ENCODE measurements around the gene EHMT1.
A peak's percentile ranks its signal among the peaks of the same experiment; 100 is the strongest.

The EHMT1 gene

GRCh38 chr9:137798142-137798541 is 179.3 kb downstream of the EHMT1 start:
- no peaks in the 10 kb centered on the region for H3K9me3 ChIP-seq (ENCODE audit: severe bottlenecking)
- DNase-seq (ENCODE audit: low spot score) = no peak
- H3K4me3 ChIP-seq (ENCODE audit: severe bottlenecking) = no peak overlapping the region
- no peaks in the 10 kb centered on the region for H3K4me1 ChIP-seq (ENCODE audit: insufficient read depth, poor library complexity, severe bottlenecking)
- H3K36me3 ChIP-seq (ENCODE audit: low read depth) = peaks cover 43% of the 10 kb centered on the region
- H3K27me3 ChIP-seq (ENCODE audit: insufficient read depth, poor library complexity, severe bottlenecking) = no peaks in the 10 kb centered on the region
- no peak for TF ChIP-seq CTCF (IDR thresholded peaks at IDR 0.05; ENCODE audit: poor library complexity, severe bottlenecking)
- no peak for ATAC-seq (ENCODE audit: low read depth)
- H3K27ac ChIP-seq (ENCODE audit: poor library complexity, severe bottlenecking) = no peak overlapping the region

GRCh38 chr9:137798901-137799629 is 180.3 kb downstream of the EHMT1 start:
- Histone ChIP-seq H3K4me3 (ENCODE audit: severe bottlenecking) (no peak overlapping the region), H3K36me3 (ENCODE audit: low read depth) (peaks cover 34% of the 10 kb centered on the region), H3K27ac (ENCODE audit: poor library complexity, severe bottlenecking) (no peak overlapping the region), H3K4me1 (ENCODE audit: insufficient read depth, poor library complexity, severe bottlenecking) (no peaks in the 10 kb centered on the region), H3K9me3 (ENCODE audit: severe bottlenecking) (no peaks in the 10 kb centered on the region), H3K27me3 (ENCODE audit: insufficient read depth, poor library complexity, severe bottlenecking) (no peaks in the 10 kb centered on the region)
- no peak for TF ChIP-seq CTCF (IDR thresholded peaks at IDR 0.05; ENCODE audit: poor library complexity, severe bottlenecking)
- ATAC-seq (ENCODE audit: low read depth) (peak; percentile 26; the same call in 1 of the 3 replicates), DNase-seq (ENCODE audit: low spot score) (peak; percentile 51)

GRCh38 chr9:137799630-137799983 is 180.8 kb downstream of the EHMT1 start:
- no peak for TF ChIP-seq CTCF (IDR thresholded peaks at IDR 0.05; ENCODE audit: poor library complexity, severe bottlenecking)
- DNase-seq (ENCODE audit: low spot score) (no peak), ATAC-seq (ENCODE audit: low read depth) (no peak)
- Histone ChIP-seq H3K27ac (ENCODE audit: poor library complexity, severe bottlenecking) (no peak overlapping the region), H3K9me3 (ENCODE audit: severe bottlenecking) (no peaks in the 10 kb centered on the region), H3K27me3 (ENCODE audit: insufficient read depth, poor library complexity, severe bottlenecking) (no peaks in the 10 kb centered on the region), H3K4me3 (ENCODE audit: severe bottlenecking) (no peak overlapping the region), H3K36me3 (ENCODE audit: low read depth) (peaks cover 30% of the 10 kb centered on the region), H3K4me1 (ENCODE audit: insufficient read depth, poor library complexity, severe bottlenecking) (no peaks in the 10 kb centered on the region)

DNA sequence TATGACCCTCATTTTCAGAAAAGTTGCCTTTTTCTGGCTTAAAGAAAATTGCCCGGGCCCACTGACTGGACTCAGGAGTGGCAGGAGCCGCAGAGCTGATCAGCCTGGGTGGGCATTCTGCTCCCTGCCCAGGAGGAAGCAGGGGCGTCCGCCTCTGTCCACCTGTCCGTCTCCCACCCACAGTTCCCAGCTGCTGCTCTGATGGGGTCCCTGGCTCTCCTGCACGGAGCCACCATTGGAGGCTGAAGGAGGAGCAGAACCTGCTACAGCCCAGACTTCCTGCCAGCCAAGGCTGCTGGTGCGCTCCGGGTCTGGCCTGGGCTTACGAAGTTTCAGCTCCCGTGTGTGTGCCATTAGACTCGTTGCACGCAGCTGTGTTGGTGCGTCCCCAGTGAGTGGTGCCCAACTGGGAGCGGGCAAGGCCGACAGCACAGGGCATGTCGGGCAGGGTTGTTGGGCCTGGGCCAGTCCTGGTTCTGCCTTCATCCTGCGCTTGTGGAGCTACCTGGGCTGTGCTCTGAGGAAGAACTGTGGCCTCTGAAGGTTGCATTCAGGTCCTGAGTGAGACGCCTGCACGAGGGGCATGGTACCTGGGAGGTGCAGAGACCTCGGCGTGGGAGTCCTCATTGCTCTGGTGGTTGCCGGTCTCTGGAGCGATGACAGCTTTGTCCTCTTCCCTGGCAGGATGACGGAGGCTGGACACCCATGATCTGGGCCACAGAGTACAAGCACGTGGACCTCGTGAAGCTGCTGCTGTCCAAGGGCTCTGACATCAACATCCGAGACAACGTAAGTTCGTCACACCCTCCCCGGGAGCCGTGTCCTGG is 181.6 kb downstream of the EHMT1 start:
- no peaks in the 10 kb centered on the region for H3K27me3 ChIP-seq (ENCODE audit: insufficient read depth, poor library complexity, severe bottlenecking)
- no peak for ATAC-seq (ENCODE audit: low read depth)
- TF ChIP-seq CTCF (IDR thresholded peaks at IDR 0.05; ENCODE audit: poor library complexity, severe bottlenecking) = no peak
- DNase-seq (ENCODE audit: low spot score) = peak; percentile 46
- H3K4me3 ChIP-seq (ENCODE audit: severe bottlenecking) = no peak overlapping the region
- no peak overlapping the region for H3K27ac ChIP-seq (ENCODE audit: poor library complexity, severe bottlenecking)
- no peaks in the 10 kb centered on the region for H3K9me3 ChIP-seq (ENCODE audit: severe bottlenecking)
- peaks cover 22% of the 10 kb centered on the region for H3K36me3 ChIP-seq (ENCODE audit: low read depth)
- no peaks in the 10 kb centered on the region for H3K4me1 ChIP-seq (ENCODE audit: insufficient read depth, poor library complexity, severe bottlenecking)

GRCh38 chr9:137801023-137801319 is 182.2 kb downstream of the EHMT1 start:
- Histone ChIP-seq H3K27me3 (ENCODE audit: insufficient read depth, poor library complexity, severe bottlenecking) (no peaks in the 10 kb centered on the region), H3K4me3 (ENCODE audit: severe bottlenecking) (no peak overlapping the region), H3K36me3 (ENCODE audit: low read depth) (peaks cover 17% of the 10 kb centered on the region), H3K9me3 (ENCODE audit: severe bottlenecking) (no peaks in the 10 kb centered on the region), H3K4me1 (ENCODE audit: insufficient read depth, poor library complexity, severe bottlenecking) (no peaks in the 10 kb centered on the region), H3K27ac (ENCODE audit: poor library complexity, severe bottlenecking) (no peak overlapping the region)
- ATAC-seq (ENCODE audit: low read depth) (no peak), DNase-seq (ENCODE audit: low spot score) (peak; percentile 53)
- no peak for TF ChIP-seq CTCF (IDR thresholded peaks at IDR 0.05; ENCODE audit: poor library complexity, severe bottlenecking)

Measured in RWPE2 (cell line).